CD4-positive, CD25-positive, alpha-beta regulatory T cell (primary cell): ENCODE results near the gene GPC5. TPM values are rescaled to one million over a fixed set of nuclear protein-coding genes. Genes with fewer than 3 reads are reported as not detected.

ENCODE experiments used
- ATAC-seq, 2 donors: fragments of 150-1000 bp; cut with Tn5 transposase; one replicate each; pipeline ENCODE4 v1.10.0; 2021; ENCODE audit warnings: low read depth in 2 of 2, moderate number of reproducible peaks in 2 of 2, moderate library complexity in 1 of 2
- DNase-seq, 3 donors: peaks; one replicate each; pipeline versions ENCODE4 v3.0.0 to v3.0.0-alpha.2; 2012 to 2022; ENCODE audit warnings: mixed read lengths in 1 of 3
- H3K27ac ChIP-seq: one replicate; pipeline ENCODE4 v1.7.0; 2013; ENCODE audit warnings: mild to moderate bottlenecking, low read length; ENCODE audit not compliant: insufficient read depth, poor library complexity, severe bottlenecking
- H3K27me3 ChIP-seq: one replicate; pipeline ENCODE4 v1.7.0; 2013; ENCODE audit warnings: low read length; ENCODE audit not compliant: control insufficient read depth, insufficient read depth
- H3K36me3 ChIP-seq: one replicate; pipeline ENCODE4 v1.7.0; 2013; ENCODE audit warnings: mild to moderate bottlenecking, low read length, moderate library complexity; ENCODE audit not compliant: control insufficient read depth, insufficient read depth
- H3K4me1 ChIP-seq: 2 replicates; pipeline ENCODE4 v1.7.0; 2013; ENCODE audit warnings: mild to moderate bottlenecking, low read length; ENCODE audit not compliant: insufficient read depth, control insufficient read depth, poor library complexity, severe bottlenecking
- H3K4me3 ChIP-seq: one replicate; pipeline ENCODE4 v1.7.0; 2013; ENCODE audit warnings: low read depth, mild to moderate bottlenecking, low read length, moderate library complexity
- H3K9me3 ChIP-seq, 2 experiments: 1 replicate in 1 of 2; 2 replicates in 1 of 2; pipeline ENCODE4 v1.7.0; 2013; ENCODE audit warnings: low read length in 2 of 2, mild to moderate bottlenecking in 1 of 2, moderate library complexity in 1 of 2; ENCODE audit not compliant: control insufficient read depth in 2 of 2
- H3K27ac Mint-ChIP-seq, 3 donors: one replicate each; pipeline ENCODE4 v1.8.0; 2020 to 2022; ENCODE audit warnings: mild to moderate bottlenecking in 3 of 3, mixed read lengths in 3 of 3, moderate library complexity in 2 of 3
- H3K27me3 Mint-ChIP-seq: one replicate; pipeline ENCODE4 v1.8.0; 2022; ENCODE audit warnings: mild to moderate bottlenecking, mixed read lengths
- H3K36me3 Mint-ChIP-seq: one replicate; pipeline ENCODE4 v1.8.0; 2020; ENCODE audit warnings: mixed read lengths
- H3K4me1 Mint-ChIP-seq, 4 donors: one replicate each; pipeline ENCODE4 v1.8.0; 2020 to 2022; ENCODE audit warnings: mixed read lengths in 4 of 4, mild to moderate bottlenecking in 1 of 4
- H3K4me3 Mint-ChIP-seq, 4 donors: one replicate each; pipeline ENCODE4 v1.8.0; 2020 to 2022; ENCODE audit warnings: mild to moderate bottlenecking in 4 of 4, mixed read lengths in 4 of 4, moderate library complexity in 3 of 4
- H3K9me3 Mint-ChIP-seq, 7 donors: one replicate each; pipeline ENCODE4 v1.8.0; 2020 to 2022; ENCODE audit warnings: mixed read lengths in 7 of 7, mild to moderate bottlenecking in 3 of 7, moderate library complexity in 2 of 7
- polyA plus RNA-seq, 4 donors: library from polyadenylated mRNA; unstranded; fragments of 300-500 nt; fragmentation: Illumina TruSeq; gene quantifications; one replicate each; pipeline ENCODE4 v1.2.3, GENCODE V29; 2021
- total RNA-seq: library from RNA; stranded (reverse); gene quantifications from one replicate; pipeline ENCODE4 v1.2.3, GENCODE V29; 2022

The GPC5 gene
- total and polyA plus RNA-seq, 5 donors from 2014 or later: 0.29 to 0.81 (median 0.59) TPM; not detected in 2

- no peaks in the 10 kb centered on the region for H3K36me3 ChIP-seq
- H3K4me3 Mint-ChIP-seq: no peak overlapping the region
- H3K27me3 Mint-ChIP-seq: no peaks in the 10 kb centered on the region
- ATAC-seq (no peak), DNase-seq (no peak)
- H3K9me3 ChIP-seq: no peaks in the 10 kb centered on the region
- no peaks in the 10 kb centered on the region for H3K27me3 ChIP-seq
- no peak overlapping the region for H3K4me3 ChIP-seq
- H3K9me3 Mint-ChIP-seq: peaks cover 0 to 4% (median 0%) of the 10 kb centered on the region in 7 donors
- no peak overlapping the region for H3K27ac ChIP-seq
- H3K4me1 Mint-ChIP-seq: no peaks in the 10 kb centered on the region
- H3K4me1 ChIP-seq: no peaks in the 10 kb centered on the region
- no peaks in the 10 kb centered on the region for H3K36me3 Mint-ChIP-seq
- H3K27ac Mint-ChIP-seq: no peak overlapping the region
Measured at GRCh38 chr13:91468301-91468700, 69.9 kb downstream of the GPC5 start.

- H3K9me3 Mint-ChIP-seq: peaks cover 0 to 4% (median 0%) of the 10 kb centered on the region in 7 donors
- no peak overlapping the region for H3K27ac Mint-ChIP-seq
- no peak for ATAC-seq
- no peak overlapping the region for H3K27ac ChIP-seq
- H3K36me3 ChIP-seq: no peaks in the 10 kb centered on the region
- no peaks in the 10 kb centered on the region for H3K36me3 Mint-ChIP-seq
- H3K27me3 Mint-ChIP-seq: no peaks in the 10 kb centered on the region
- no peaks in the 10 kb centered on the region for H3K4me1 ChIP-seq
- no peaks in the 10 kb centered on the region for H3K4me1 Mint-ChIP-seq
- H3K9me3 ChIP-seq: no peaks in the 10 kb centered on the region
- H3K27me3 ChIP-seq: no peaks in the 10 kb centered on the region
- H3K4me3 Mint-ChIP-seq: no peak overlapping the region
- no peak overlapping the region for H3K4me3 ChIP-seq
- DNase-seq: no peak
Measured at GRCh38 chr13:91470084-91470621, 71.7 kb downstream of the GPC5 start.

DNA sequence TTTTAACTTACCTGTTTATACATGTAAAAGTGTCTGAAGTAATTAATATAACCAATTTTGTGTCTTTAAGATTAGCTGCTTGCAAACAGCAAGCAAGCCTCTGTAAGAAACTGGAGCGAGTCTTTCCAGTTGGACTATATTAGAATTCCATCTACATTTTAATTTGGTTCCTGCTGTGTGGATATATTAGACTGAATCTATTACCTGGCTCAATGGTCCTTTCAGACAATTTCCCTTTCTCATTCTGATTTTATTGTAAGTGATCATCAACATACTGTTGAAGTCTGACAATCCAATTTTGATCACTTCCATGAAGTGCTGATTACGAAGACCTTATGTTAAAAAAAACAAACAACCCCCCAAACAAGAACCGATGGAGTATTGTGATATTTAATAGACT lies 72.3 kb downstream of the GPC5 start:
- no peak overlapping the region for H3K27ac Mint-ChIP-seq
- no peak overlapping the region for H3K4me3 ChIP-seq
- no peaks in the 10 kb centered on the region for H3K36me3 ChIP-seq
- no peak overlapping the region for H3K4me3 Mint-ChIP-seq
- H3K36me3 Mint-ChIP-seq: no peaks in the 10 kb centered on the region
- DNase-seq: no peak
- peaks cover 0 to 4% (median 0%) of the 10 kb centered on the region in 7 donors for H3K9me3 Mint-ChIP-seq
- H3K9me3 ChIP-seq: no peaks in the 10 kb centered on the region
- no peaks in the 10 kb centered on the region for H3K4me1 ChIP-seq
- no peaks in the 10 kb centered on the region for H3K4me1 Mint-ChIP-seq
- H3K27me3 Mint-ChIP-seq: no peaks in the 10 kb centered on the region
- no peaks in the 10 kb centered on the region for H3K27me3 ChIP-seq
- no peak for ATAC-seq
- H3K27ac ChIP-seq: no peak overlapping the region

- Histone ChIP-seq H3K27me3 (no peaks in the 10 kb centered on the region), H3K9me3 (no peaks in the 10 kb centered on the region), H3K27ac (no peak overlapping the region), H3K4me3 (no peak overlapping the region), H3K4me1 (no peaks in the 10 kb centered on the region), H3K36me3 (no peaks in the 10 kb centered on the region)
- Mint-ChIP-seq H3K4me1 (no peaks in the 10 kb centered on the region), H3K27ac (no peak overlapping the region), H3K9me3 (no peaks in the 10 kb centered on the region), H3K27me3 (no peaks in the 10 kb centered on the region), H3K4me3 (no peak overlapping the region), H3K36me3 (no peaks in the 10 kb centered on the region)
- ATAC-seq: no peak
- no peak for DNase-seq
Measured at GRCh38 chr13:91482427-91482826, 84.0 kb downstream of the GPC5 start.

GRCh38 chr13:91491980-91492379 lies 93.6 kb downstream of the GPC5 start:
- no peak overlapping the region for H3K4me3 Mint-ChIP-seq

DNA sequence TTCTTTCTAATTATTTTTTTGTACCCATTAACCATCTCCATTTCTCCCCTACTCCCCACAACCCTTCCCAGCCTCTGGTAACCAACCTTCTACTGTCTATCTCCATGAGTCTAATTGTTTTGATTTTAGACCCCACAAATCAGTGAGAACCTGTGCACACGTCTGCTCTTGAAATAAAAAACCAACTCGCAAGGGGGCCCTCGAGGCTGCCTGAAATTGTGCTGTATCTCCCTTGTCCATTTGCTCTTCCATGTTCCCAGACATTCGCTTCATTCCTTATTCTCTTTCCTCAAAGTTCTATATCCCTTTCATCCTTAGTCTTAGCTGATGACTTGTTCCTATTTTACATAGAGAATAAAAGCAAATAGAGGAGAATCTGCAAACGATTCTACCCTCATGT lies 95.0 kb downstream of the GPC5 start:
- Histone ChIP-seq H3K27me3 (no peaks in the 10 kb centered on the region), H3K36me3 (no peaks in the 10 kb centered on the region), H3K27ac (no peak overlapping the region), H3K9me3 (no peaks in the 10 kb centered on the region), H3K4me3 (no peak overlapping the region), H3K4me1 (no peaks in the 10 kb centered on the region)
- DNase-seq: no peak
- H3K4me3 Mint-ChIP-seq: no peak overlapping the region
- peaks cover 0 to 8% (median 1%) of the 10 kb centered on the region in 7 donors for H3K9me3 Mint-ChIP-seq
- no peaks in the 10 kb centered on the region for H3K27me3 Mint-ChIP-seq
- peak overlapping the region in 1 of 3 donors; percentile 17 for H3K27ac Mint-ChIP-seq
- H3K36me3 Mint-ChIP-seq: no peaks in the 10 kb centered on the region
- ATAC-seq: no peak
- no peaks in the 10 kb centered on the region for H3K4me1 Mint-ChIP-seq

More at GRCh38 chr13:91491980-91492379, 93.6 kb downstream of the GPC5 start:
- Histone ChIP-seq H3K36me3 (no peaks in the 10 kb centered on the region), H3K4me1 (no peaks in the 10 kb centered on the region), H3K9me3 (no peaks in the 10 kb centered on the region), H3K27ac (no peak overlapping the region), H3K27me3 (no peaks in the 10 kb centered on the region), H3K4me3 (no peak overlapping the region)
- no peaks in the 10 kb centered on the region for H3K27me3 Mint-ChIP-seq
- H3K4me1 Mint-ChIP-seq: no peaks in the 10 kb centered on the region
- DNase-seq (no peak), ATAC-seq (no peak)
- peaks cover 0 to 4% (median 0%) of the 10 kb centered on the region in 7 donors for H3K9me3 Mint-ChIP-seq
- H3K27ac Mint-ChIP-seq: no peak overlapping the region
- H3K36me3 Mint-ChIP-seq: no peaks in the 10 kb centered on the region

DNA sequence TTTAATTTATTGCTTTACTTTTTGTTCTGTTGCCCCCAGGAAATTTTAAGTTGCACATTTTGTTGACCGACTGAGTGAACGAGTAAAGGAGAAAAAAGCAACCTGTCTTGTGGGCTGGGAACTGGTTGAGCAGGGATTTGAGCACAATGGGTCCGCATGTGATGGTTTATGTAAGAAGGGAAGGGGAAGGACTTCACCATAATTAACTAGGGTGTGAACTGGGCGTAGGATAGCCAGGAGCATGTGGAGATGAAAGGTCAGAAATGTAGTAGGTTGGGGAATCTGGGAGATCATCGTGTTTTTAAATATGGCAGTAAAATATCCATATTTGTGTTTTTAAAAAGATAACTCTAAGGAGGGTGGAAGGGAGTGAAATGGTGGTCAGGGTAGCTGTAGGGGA lies 99.9 kb downstream of the GPC5 start:
- no peaks in the 10 kb centered on the region for H3K9me3 ChIP-seq
- no peaks in the 10 kb centered on the region for H3K36me3 Mint-ChIP-seq
- no peaks in the 10 kb centered on the region for H3K27me3 ChIP-seq
- H3K4me3 Mint-ChIP-seq: no peak overlapping the region
- DNase-seq (no peak), ATAC-seq (no peak)
- H3K27ac Mint-ChIP-seq: no peak overlapping the region
- no peaks in the 10 kb centered on the region for H3K36me3 ChIP-seq
- H3K4me1 ChIP-seq: no peaks in the 10 kb centered on the region
- no peak overlapping the region for H3K4me3 ChIP-seq
- H3K9me3 Mint-ChIP-seq: peaks cover 0 to 10% (median 6%) of the 10 kb centered on the region in 7 donors
- no peak overlapping the region for H3K27ac ChIP-seq
- H3K4me1 Mint-ChIP-seq: no peaks in the 10 kb centered on the region
- no peaks in the 10 kb centered on the region for H3K27me3 Mint-ChIP-seq

GRCh38 chr13:91504216-91504615 lies 105.8 kb downstream of the GPC5 start:
- ATAC-seq: no peak
- no peak overlapping the region for H3K27ac Mint-ChIP-seq
- no peak for DNase-seq
- no peaks in the 10 kb centered on the region for H3K27me3 Mint-ChIP-seq
- Histone ChIP-seq H3K36me3 (no peaks in the 10 kb centered on the region), H3K27ac (no peak overlapping the region), H3K27me3 (no peaks in the 10 kb centered on the region), H3K9me3 (no peaks in the 10 kb centered on the region), H3K4me3 (no peak overlapping the region), H3K4me1 (no peaks in the 10 kb centered on the region)
- H3K36me3 Mint-ChIP-seq: no peaks in the 10 kb centered on the region
- H3K4me1 Mint-ChIP-seq: no peaks in the 10 kb centered on the region
- no peak overlapping the region for H3K4me3 Mint-ChIP-seq
- peaks cover 0 to 10% (median 4%) of the 10 kb centered on the region in 7 donors for H3K9me3 Mint-ChIP-seq
